GM19351 (cell line): Measurements from ENCODE around the gene KLHL6.

Experiments used
- ATAC-seq: cut with Tn5 transposase; IDR thresholded peaks from one replicate; pipeline ENCODE4 v1.9.1; 2021; ENCODE audit warnings: mild to moderate bottlenecking, moderate library complexity; ENCODE audit not compliant: unreplicated experiment

The KLHL6 gene

DNA sequence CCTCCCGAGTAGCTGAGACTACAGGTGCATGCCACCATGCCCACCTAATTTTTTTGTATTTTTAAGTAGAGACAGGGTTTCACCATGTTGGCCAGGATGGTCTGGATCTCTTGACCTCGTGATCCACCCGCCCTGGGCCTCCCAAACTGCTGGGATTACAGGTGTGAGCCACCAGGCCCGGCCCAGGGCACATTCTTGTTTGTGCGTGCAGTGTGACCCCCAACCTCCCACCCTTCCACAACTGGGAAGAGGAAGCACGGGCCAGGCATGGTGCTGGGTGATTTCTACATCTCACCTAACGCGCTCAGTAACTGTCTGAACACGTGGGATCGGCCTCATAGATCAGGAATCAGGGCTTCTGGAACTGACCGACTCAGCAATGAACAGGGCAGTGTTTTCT lies 48.0 kb downstream of the KLHL6 start:
- ATAC-seq = no peak

DNA sequence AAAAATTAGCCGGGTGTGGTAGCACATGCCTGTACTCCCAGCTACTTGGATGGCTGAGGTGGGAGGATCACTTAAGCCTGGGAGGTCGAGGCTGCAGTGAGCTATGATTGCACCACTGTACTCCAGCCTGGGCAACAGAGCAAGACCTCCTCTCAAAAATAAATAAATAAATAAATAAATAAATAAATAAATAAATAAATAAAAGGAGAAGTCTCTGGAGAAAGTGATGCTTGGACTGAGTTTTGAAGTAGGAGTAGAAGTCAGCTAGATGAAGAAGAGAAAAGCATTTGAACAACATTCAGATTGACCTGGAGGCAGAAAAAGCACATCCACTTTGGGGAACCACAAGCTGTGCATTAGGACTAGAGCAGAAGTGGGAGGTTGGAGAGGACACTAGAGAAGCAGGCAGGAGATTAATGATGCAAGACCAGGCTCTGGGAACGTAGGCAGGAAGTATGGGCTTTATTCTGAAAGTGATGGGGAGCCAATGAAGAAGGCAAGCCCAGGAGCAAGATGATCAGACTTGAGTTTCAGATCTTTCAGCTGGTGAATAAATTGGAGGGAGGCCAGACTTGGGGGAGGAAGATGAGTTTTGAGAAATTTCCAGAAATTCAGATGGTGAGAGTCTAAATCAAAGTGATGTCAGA lies 48.7 kb downstream of the KLHL6 start:
- no peak for ATAC-seq

DNA sequence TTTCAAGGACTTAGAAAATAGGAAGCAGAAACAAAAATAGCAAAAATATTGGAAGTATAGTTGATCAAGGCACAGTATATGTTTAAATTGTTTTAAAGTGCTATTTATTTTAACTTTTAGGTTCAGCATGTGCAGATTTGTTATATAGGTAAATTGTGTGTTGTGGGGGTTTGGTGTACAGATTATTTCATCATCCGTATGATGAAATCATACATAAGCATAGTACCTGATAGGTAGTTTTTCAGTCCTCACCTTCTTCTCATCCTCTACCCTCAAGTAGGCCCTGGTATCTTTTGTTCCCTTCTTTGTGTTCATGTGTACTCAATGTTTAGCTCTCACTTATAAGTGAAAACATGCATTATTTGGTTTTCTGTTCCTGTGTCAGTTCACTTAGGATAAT lies 50.9 kb downstream of the KLHL6 start:
- no peak for ATAC-seq

GRCh38 chr3:183503746-183504145 lies 51.8 kb downstream of the KLHL6 start:
- no peak for ATAC-seq

DNA sequence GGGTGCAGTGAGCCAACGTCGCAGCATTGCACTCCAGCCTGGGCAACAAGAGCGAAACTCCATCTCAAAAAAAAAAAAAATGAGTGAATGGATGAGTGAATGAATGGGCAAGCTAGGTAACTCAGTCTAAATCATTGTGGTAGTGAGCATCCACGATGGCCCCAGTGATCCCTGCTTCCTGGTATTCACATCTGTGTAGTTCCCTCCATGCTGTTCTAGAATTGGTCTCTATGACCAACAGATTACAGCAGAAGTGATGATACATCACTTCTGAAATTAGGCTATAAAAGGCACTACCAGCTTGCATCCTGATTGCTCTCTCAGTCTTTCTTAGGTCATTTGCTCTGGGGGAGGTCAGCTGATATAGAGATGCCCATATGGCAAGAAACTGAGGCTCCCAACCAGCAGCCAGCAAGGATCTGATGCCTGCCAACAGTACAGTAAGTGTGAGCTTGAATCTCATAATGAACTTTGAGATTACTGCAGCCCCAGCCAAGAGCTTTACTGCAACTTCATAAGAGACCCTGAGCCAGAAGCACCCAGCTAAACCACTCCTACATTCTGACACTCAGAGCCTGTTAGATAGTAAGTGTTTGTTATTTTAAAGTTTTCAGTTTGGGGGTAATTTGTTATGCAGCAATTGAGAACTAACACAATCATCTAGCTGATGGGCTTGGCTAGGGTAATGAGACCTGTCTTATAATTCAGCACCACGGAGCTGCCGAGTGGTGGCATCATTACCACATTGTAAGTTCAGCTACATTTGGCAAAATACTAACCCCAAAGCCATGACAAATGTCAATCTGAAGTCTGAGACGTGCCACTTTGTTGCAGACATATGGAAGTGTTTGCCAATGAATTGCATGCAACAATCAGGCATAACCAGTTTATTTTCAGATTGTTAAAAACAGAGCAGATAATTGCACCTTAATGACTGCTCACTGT lies 53.0 kb downstream of the KLHL6 start:
- ATAC-seq = no peak

GRCh38 chr3:183500981-183501704 lies 54.4 kb downstream of the KLHL6 start:
- no peak for ATAC-seq

DNA sequence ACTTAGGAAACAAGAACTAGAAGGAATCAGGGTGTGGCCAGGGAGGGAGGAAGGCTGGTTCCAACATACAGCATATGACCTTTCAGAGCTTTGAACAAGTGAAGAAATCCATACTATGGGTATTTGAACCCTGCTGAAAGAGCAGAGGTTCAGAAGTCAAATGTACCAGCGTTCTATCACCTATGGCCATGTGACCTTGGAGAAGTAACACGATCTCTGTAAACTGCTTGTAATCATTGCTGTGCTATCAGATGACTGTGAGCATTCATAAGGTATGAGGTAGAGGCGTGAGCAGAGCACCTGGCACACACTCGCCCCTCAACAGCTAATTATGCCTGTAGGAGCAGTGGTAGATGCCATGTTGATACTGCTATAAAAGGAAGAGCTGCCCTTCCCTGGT lies 55.2 kb downstream of the KLHL6 start:
- no peak for ATAC-seq

DNA sequence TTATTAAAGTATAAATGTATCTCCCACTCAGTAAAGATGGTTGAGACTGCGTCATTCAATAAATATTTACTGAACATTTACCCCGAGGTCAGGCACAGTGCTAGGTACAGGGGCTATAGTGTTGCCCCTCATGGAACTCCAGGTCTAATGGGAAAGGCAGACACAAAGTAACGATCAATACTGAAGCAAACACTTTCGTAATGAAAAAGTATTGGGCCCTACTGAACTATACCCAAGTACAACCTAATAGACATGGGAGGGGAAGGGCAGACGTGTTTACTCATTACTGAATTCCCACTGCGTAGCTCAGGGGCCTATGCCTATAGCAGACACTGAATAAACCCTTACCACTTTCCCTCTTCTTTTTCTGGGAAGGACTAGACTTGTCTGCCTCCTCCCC lies 56.9 kb downstream of the KLHL6 start:
- ATAC-seq = no peak

DNA sequence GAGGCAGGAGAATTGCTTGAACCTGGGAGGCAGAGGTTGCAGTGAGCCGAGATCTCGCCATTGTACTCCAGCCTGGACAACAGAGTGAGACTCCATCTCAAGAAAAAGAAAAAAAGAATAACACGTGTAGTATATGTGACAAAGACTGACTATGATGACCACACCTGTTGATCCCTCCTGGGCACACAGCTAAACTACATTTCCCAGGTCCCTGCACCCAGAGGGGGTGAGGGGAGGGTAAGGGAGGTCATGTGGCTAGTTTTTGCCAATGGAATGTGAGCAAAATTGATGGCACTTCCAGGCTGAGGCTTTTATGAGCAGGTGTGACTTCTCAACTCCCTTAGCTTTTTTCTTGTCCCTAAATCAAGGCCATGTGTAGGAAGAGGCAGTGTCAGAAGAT lies 58.2 kb downstream of the KLHL6 start:
- no peak for ATAC-seq

DNA sequence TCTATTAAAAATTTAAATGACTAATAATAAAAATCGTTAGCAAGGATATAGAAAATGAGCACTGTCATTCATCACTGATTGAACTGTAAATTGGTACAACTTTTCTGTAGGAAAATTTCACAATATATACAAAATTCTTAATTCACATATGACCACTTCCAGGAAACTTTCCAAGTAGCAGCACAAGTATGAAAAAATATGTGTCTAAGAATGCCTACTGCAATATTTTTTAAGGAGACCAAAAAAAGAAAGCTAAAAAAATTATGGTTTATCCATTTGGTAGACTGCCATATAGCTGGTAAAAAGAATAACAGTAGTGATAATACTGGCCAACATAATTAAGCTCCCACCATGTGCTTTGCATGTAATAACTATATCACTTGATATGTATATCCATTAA lies 59.2 kb downstream of the KLHL6 start:
- no peak for ATAC-seq

DNA sequence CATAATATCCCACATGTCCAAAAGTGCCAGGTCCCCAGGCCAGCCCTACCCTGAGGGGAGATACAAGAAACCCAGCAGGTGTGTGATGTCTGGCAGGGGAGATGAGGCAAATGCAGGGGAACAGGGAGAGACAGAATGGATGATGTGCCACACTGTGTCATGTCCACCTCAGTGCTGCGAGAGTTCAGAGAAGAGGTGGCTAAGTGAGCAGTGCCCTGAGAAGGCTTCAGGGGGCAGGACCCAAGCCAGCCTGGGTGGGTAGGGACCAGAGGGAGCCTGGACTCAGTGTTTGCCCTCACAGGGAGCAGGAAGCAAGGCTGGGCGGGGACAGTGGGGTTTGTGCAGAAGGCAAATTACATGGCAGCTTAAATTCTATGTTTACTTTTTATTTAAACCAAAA lies 61.2 kb downstream of the KLHL6 start:
- ATAC-seq = no peak

- ATAC-seq = no peak
These were observed 62.0 kb downstream of the KLHL6 start for GRCh38 chr3:183493296-183494045.

DNA sequence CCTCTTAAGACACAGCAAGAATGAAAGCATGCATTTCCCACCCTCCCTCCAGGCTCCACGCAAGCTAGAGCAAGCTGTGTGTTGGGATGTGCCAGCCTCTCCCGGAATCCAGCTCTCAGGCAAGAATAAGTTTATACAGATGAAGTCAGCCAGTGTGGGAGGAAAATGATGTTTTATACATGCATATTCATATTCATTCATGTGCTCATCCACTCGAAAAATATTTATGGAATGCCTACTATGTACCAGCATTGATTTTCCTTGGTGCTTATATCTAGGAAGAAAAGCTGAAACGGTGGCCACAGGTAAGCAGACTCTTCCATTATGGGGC lies 62.7 kb downstream of the KLHL6 start:
- ATAC-seq = no peak

DNA sequence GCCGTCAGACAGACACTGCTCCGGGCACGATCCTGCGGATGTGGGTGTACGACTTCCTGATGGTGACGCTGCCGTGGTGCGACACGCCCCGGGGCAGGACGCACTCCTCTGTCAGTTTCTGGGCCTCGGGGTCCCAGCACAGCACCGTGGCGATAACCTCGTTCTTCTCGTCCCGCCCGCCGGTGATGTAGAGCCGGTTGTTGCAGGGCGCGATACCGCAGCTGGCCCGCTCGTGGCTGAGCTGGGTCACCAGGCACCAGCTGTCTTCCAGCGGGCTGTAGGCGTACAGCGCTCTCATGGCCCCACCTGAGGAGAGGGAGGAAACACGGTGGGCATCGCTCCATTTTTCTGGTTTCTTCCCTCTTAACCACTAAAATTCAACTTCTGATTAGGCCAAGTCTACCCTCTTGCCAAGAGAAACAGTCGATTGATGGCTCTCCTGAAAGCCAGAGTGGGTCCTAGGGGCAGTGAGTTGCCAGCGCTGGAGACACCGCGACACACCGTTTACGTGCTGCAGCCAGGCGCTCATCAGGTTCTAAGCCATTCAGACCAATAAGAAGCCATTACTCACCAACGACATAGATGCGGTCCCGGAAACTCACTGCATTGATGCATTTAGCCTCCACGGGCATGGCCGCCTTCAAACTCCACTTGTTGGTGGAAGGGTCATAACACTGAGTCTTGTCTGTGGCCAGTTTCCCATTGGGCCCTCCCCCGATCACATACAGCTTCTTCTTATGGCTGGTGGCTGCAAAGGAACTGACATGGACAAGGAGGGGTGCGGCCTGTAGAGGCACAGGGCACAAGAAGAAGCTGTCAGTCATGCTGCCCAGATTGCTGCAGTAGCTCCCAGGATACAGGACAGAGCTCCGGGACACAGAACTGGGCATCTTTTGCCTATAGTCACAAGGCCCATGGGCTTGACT lies 63.3 kb downstream of the KLHL6 start:
- no peak for ATAC-seq

GRCh38 chr3:183491109-183491922 lies 64.2 kb downstream of the KLHL6 start:
- ATAC-seq = no peak

DNA sequence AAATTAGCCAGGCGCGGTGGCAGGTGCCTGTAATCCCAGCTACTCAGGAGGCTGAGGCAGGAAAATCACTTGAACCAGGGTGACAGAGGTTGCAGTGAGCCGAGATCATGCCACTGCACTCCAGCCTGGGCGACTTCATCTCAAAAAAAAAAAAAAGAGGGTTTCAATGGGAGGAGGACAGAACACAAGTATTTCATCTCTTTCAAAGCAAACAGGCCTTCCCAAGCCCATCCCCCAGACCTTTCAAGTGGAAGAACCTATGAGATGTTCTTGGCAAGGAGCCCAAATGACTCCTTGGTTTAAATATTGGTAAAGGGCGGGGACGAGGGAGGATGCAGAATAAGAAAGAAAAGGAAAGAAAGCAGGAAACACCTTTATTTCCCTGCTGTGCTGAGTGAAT lies 64.9 kb downstream of the KLHL6 start:
- no peak for ATAC-seq

- ATAC-seq = no peak
These were observed 65.3 kb downstream of the KLHL6 start for GRCh38 chr3:183490211-183490601.

DNA sequence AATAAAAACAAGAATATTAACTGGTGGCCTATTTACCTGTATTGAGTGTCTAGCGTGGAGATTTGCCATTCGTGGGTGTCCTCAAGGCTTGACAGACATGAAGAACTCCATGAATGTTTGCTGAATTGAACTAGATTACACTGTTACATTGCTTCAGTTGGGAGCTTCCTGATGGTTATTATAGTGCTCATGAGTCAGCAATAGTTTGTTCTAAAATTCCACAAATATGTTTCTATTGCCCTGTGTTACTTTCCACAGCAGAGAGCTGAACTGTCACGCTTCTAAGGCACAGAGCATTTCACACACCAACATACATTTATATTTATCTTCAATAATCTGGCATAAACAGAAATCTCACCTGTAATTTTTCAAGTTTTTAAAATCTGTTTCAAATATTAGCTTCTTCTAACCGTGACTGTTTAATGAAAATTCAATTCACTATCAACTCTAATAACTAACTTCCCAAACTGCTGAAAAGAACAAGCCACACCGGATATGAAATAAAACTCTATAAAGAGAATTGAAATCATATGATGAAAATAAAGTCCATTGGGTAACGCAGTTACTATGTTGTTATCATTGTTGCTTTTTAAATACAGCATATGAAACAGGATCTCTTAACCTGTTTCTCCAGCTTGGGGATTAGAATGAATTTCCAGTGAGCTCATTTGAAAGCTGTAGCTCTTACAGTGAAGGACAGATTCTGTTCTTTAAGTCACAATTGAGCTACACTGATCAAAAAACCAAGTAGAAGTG lies 65.9 kb downstream of the KLHL6 start:
- ATAC-seq = no peak

GRCh38 chr3:183488343-183488742 lies 67.2 kb downstream of the KLHL6 start:
- no peak for ATAC-seq
